Neural progenitor cell (in vitro differentiated cells): ENCODE results near the gene SHISA5. TPM values are rescaled to one million over a fixed set of nuclear protein-coding genes. Genes with fewer than 3 reads are reported as not detected.

Source experiments
- DNase-seq: peaks from one replicate; pipeline ENCODE4 v3.0.0-alpha.2; 2016; ENCODE audit warnings: low spot score
- H2AFZ ChIP-seq: fragments of 200-600 bp; sonication (generic); replicated peaks from 2 replicates; pipeline ENCODE4 v1.6.1; 2016; ENCODE audit warnings: antibody characterized with exemption
- H3F3A ChIP-seq: fragments of 200-600 bp; sonication (generic); 2 replicates; pipeline ENCODE4 v1.6.1; 2016; ENCODE audit warnings: antibody characterized with exemption, low read depth
- H3K27ac ChIP-seq: fragments of 200-600 bp; sonication (generic); 2 replicates; pipeline ENCODE4 v1.5.1; 2016; ENCODE audit warnings: mild to moderate bottlenecking
- H3K27me3 ChIP-seq: fragments of 200-600 bp; sonication (generic); 2 replicates; pipeline ENCODE4 v1.6.1; 2016; ENCODE audit warnings: mild to moderate bottlenecking, moderate library complexity
- H3K36me3 ChIP-seq: fragments of 200-600 bp; sonication (generic); 2 replicates; pipeline ENCODE4 v1.5.1; 2016
- H3K4me1 ChIP-seq: fragments of 200-600 bp; sonication (generic); 2 replicates; pipeline ENCODE4 v1.6.1; 2016; ENCODE audit warnings: mixed run types
- H3K4me2 ChIP-seq: fragments of 200-600 bp; sonication (generic); 2 replicates; pipeline ENCODE4 v1.6.1; 2016
- H3K4me3 ChIP-seq: fragments of 200-600 bp; sonication (generic); 2 replicates; pipeline ENCODE4 v1.5.1; 2016
- H3K79me2 ChIP-seq: fragments of 200-600 bp; sonication (generic); 2 replicates; pipeline ENCODE4 v1.6.1; 2016; ENCODE audit warnings: low read depth
- H3K9ac ChIP-seq: fragments of 200-600 bp; sonication (generic); 2 replicates; pipeline ENCODE4 v1.6.1; 2016
- H3K9me3 ChIP-seq: fragments of 200-600 bp; sonication (generic); 2 replicates; pipeline ENCODE4 v1.5.1; 2016; ENCODE audit warnings: low read depth
- H4K20me1 ChIP-seq: fragments of 200-600 bp; sonication (generic); 2 replicates; pipeline ENCODE4 v1.6.1; 2016; ENCODE audit warnings: low read depth
- H3K27ac Mint-ChIP-seq: 3 replicates; pipeline ENCODE4 v1.8.0; 2021; ENCODE audit warnings: mixed read lengths
- H3K27me3 Mint-ChIP-seq: 2 replicates; pipeline ENCODE4 v1.8.0; 2022; ENCODE audit warnings: low read depth, mild to moderate bottlenecking, inconsistent platforms, moderate library complexity, mixed read lengths; ENCODE audit not compliant: insufficient read depth
- H3K36me3 Mint-ChIP-seq: 3 replicates; pipeline ENCODE4 v1.8.0; 2021; ENCODE audit warnings: mixed read lengths
- H3K4me1 Mint-ChIP-seq: 3 replicates; pipeline ENCODE4 v1.8.0; 2021; ENCODE audit warnings: mixed read lengths
- H3K4me3 Mint-ChIP-seq: 3 replicates; pipeline ENCODE4 v1.8.0; 2021; ENCODE audit warnings: mild to moderate bottlenecking, moderate library complexity, mixed read lengths
- H3K9me3 Mint-ChIP-seq: 3 replicates; pipeline ENCODE4 v1.8.0; 2020; ENCODE audit warnings: mixed read lengths
- EZH2 ChIP-seq: fragments of 200-600 bp; sonication (generic); IDR thresholded peaks from 2 replicates; pipeline ENCODE4 v1.6.1; 2017; ENCODE audit warnings: antibody characterized with exemption, mild to moderate bottlenecking, moderate library complexity
- EZH2phosphoT487 ChIP-seq: fragments of 200-600 bp; sonication (generic); IDR thresholded peaks from 2 replicates; pipeline ENCODE4 v1.6.1; 2017; ENCODE audit warnings: antibody characterized with exemption
- total RNA-seq: library from RNA; depleted of rRNA; stranded (reverse); fragments of >200 nt; gene quantifications from 2 replicates; pipeline ENCODE4 v1.2.3, GENCODE V29; 2015; ENCODE audit warnings: low replicate concordance
- TF ChIP-seq, protein P1 (sequence below): fragments of 200-600 bp; sonication (generic); IDR thresholded peaks from 2 replicates; pipeline ENCODE4 v1.5.1; 2017; ENCODE audit warnings: antibody characterized with exemption, mild to moderate bottlenecking

The SHISA5 gene
- total RNA-seq, 1 donor from 2014 or later = 54.8 TPM

DNA sequence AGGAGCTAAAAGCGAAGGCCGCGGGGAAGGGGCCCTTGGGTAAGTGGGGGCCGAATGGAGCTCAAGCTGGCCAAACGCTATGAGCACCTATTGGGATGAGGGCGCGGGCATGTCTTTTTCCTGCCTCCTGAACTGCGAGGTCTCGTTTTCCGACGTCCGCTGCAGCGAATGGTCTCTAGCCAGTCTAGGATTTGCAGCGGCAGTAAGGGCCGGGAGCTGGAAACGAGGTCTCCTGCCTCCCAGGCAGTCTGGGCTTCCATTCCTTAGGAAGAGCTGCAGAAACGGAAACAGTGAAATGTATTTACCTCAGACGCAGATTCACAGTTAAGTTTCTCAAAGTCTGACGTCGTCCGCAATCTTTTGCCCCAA is 63.4 kb downstream of the SHISA5 start:
- Histone ChIP-seq H3K36me3 (no peaks in the 10 kb centered on the region), H3K79me2 (peaks cover 53% of the 10 kb centered on the region), H3K4me3 (peak overlapping the region; percentile 71), H3K4me1 (peaks cover 17% of the 10 kb centered on the region), H3K27ac (no peak overlapping the region), H3K4me2 (peak overlapping the region; percentile 94), H4K20me1 (peaks cover 16% of the 10 kb centered on the region), H3F3A (peaks cover 67% of the 10 kb centered on the region), H3K9ac (peak overlapping the region; percentile 79), H3K27me3 (no peaks in the 10 kb centered on the region), H3K9me3 (no peaks in the 10 kb centered on the region), H2AFZ (peak overlapping the region; percentile 59)
- TF ChIP-seq, protein P1, sequence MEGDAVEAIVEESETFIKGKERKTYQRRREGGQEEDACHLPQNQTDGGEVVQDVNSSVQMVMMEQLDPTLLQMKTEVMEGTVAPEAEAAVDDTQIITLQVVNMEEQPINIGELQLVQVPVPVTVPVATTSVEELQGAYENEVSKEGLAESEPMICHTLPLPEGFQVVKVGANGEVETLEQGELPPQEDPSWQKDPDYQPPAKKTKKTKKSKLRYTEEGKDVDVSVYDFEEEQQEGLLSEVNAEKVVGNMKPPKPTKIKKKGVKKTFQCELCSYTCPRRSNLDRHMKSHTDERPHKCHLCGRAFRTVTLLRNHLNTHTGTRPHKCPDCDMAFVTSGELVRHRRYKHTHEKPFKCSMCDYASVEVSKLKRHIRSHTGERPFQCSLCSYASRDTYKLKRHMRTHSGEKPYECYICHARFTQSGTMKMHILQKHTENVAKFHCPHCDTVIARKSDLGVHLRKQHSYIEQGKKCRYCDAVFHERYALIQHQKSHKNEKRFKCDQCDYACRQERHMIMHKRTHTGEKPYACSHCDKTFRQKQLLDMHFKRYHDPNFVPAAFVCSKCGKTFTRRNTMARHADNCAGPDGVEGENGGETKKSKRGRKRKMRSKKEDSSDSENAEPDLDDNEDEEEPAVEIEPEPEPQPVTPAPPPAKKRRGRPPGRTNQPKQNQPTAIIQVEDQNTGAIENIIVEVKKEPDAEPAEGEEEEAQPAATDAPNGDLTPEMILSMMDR = no peak
- TF ChIP-seq EZH2 (no peak), EZH2phosphoT487 (no peak)
- Mint-ChIP-seq H3K36me3 (peaks cover 7% of the 10 kb centered on the region), H3K27ac (no peak overlapping the region), H3K4me3 (peak overlapping the region; percentile 96), H3K27me3 (no peaks in the 10 kb centered on the region), H3K4me1 (peaks cover 20% of the 10 kb centered on the region), H3K9me3 (no peaks in the 10 kb centered on the region)
- DNase-seq = peak; percentile 39

DNA sequence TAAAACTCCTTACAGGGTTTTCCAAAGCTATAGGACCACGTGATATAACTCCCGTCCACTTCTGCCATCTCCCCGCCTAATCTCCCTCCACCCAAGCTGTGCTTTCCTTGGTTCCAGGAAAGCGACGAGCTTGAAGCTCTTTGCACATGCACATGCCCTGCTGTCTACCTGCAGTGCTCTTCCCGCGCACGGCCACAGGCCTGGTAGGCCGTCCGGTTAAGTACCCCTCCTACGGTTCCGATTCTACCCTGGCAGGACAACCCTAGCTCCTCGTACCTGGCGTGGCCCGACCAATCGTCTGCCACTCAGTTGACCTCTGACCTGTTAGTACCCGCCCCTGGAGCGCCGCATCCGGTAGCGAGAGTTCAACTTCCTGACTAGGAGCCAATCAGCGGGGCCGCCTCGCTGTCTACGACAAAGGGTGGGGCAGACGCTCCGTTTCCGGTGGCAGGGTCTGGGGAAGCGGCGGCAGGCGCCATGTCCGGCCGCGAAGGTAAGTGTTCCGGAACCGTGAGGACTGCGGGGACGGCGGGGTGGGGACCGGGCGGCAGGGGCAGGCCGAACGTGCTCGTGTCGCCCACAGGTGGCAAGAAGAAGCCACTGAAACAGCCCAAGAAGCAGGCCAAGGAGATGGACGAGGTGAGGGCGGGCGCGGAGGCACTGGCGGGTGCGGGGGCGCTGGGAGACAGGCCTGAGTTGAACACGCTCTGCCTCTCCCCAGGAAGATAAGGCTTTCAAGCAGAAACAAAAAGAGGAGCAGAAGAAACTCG is 64.0 kb downstream of the SHISA5 start, which contains the start of the genes CCDC51 and TMA7:
Gene CCDC51 (minus strand): TSS at position 300 of the 770 bp plus-strand sequence. CDS start 4,991 bp downstream, outside the sequence.
Gene TMA7 (plus strand): TSS at position 438 of the 770 bp plus-strand sequence. CDS start 40 bp downstream, at position 478.
- no peaks in the 10 kb centered on the region for H3K27me3 ChIP-seq
- no peaks in the 10 kb centered on the region for H3K9me3 Mint-ChIP-seq
- TF ChIP-seq, protein P1 = no peak
- TF ChIP-seq EZH2phosphoT487 (no peak), EZH2 (no peak)

DNA sequence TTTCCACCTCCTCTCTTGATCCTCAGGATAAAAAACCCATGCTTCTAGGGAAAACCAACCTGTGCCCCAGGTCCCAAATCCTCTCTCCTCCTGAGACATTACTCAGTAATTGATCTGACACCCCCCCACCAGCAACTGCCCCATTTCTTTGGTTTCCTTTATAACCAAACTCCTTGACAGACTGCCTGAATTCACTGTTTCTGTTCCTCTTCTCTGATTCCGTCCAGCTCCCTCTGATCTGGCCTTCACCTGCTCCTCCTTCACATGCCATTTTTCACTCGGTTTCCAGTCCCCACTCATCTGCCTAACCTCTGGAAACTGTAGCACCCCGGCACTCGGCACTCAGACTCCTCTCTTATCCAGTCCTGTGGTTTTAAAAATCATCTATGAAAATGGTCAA is 66.2 kb downstream of the SHISA5 start:
- no peaks in the 10 kb centered on the region for H3K9me3 ChIP-seq
- peaks cover 27% of the 10 kb centered on the region for H3K4me1 Mint-ChIP-seq
- no peak overlapping the region for H3K4me3 ChIP-seq
- no peaks in the 10 kb centered on the region for H3K27me3 Mint-ChIP-seq
- no peaks in the 10 kb centered on the region for H3K9me3 Mint-ChIP-seq
- H2AFZ ChIP-seq = no peak overlapping the region
- H4K20me1 ChIP-seq = peaks cover 16% of the 10 kb centered on the region
- H3K36me3 Mint-ChIP-seq = peaks cover 6% of the 10 kb centered on the region
- H3F3A ChIP-seq = peaks cover 57% of the 10 kb centered on the region
- no peak overlapping the region for H3K27ac Mint-ChIP-seq
- H3K4me1 ChIP-seq = peaks cover 21% of the 10 kb centered on the region
- H3K27me3 ChIP-seq = no peaks in the 10 kb centered on the region
- no peaks in the 10 kb centered on the region for H3K36me3 ChIP-seq
- H3K4me2 ChIP-seq = no peak overlapping the region
- H3K9ac ChIP-seq = no peak overlapping the region
- H3K4me3 Mint-ChIP-seq = no peak overlapping the region
- no peak for DNase-seq
- H3K27ac ChIP-seq = no peak overlapping the region
- H3K79me2 ChIP-seq = peaks cover 60% of the 10 kb centered on the region
- no peak for TF ChIP-seq EZH2phosphoT487

More for the DNA sequence above, 64.0 kb downstream of the SHISA5 start, which contains the start of the genes CCDC51 and TMA7:
- Histone ChIP-seq H3K9me3 (no peaks in the 10 kb centered on the region), H3K36me3 (no peaks in the 10 kb centered on the region), H3K79me2 (peaks cover 57% of the 10 kb centered on the region), H2AFZ (peak within 1 kb of the TSS; percentile 59), H3K27ac (no peak within 1 kb of the TSS), H3K4me2 (peak within 1 kb of the TSS; percentile 94), H3K4me3 (peak within 1 kb of the TSS; percentile 71), H3K4me1 (peaks cover 15% of the 10 kb centered on the region), H3K9ac (peak within 1 kb of the TSS; percentile 79), H3F3A (peaks cover 61% of the 10 kb centered on the region), H4K20me1 (peaks cover 16% of the 10 kb centered on the region)
- peaks cover 17% of the 10 kb centered on the region for H3K4me1 Mint-ChIP-seq
- peak; percentile 98 for DNase-seq
- H3K27ac Mint-ChIP-seq = peak within 1 kb of the TSS; percentile 81
- H3K4me3 Mint-ChIP-seq = peak within 1 kb of the TSS; percentile 96
- H3K36me3 Mint-ChIP-seq = peaks cover 7% of the 10 kb centered on the region
- no peaks in the 10 kb centered on the region for H3K27me3 Mint-ChIP-seq

DNA sequence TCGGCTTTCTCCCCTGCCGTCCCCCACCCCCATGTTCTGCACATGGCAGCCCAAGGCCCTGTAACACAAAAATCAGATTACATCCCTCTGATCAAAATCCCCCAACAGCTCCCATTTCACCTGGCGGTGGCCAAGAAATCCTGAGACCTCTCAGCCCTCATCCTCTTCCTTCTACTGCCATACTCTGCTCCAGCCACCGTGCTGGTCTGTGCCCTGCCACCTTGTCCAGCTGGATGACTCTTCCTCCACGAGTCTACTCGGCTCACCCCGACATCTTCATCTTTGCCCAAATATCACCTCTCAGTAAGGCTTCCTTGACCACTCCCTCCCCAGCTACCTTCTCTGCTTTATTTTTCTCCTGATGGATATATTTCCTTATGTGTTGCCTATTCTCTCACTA is 67.1 kb downstream of the SHISA5 start:
- H3K36me3 Mint-ChIP-seq = peaks cover 4% of the 10 kb centered on the region

More for the DNA sequence above, 67.1 kb downstream of the SHISA5 start:
- H3K4me3 ChIP-seq = no peak overlapping the region
- H2AFZ ChIP-seq = no peak overlapping the region
- Mint-ChIP-seq H3K9me3 (no peaks in the 10 kb centered on the region), H3K4me1 (peaks cover 27% of the 10 kb centered on the region), H3K27me3 (no peaks in the 10 kb centered on the region), H3K27ac (no peak overlapping the region), H3K4me3 (no peak overlapping the region)
- peaks cover 58% of the 10 kb centered on the region for H3F3A ChIP-seq
- peaks cover 26% of the 10 kb centered on the region for H3K4me1 ChIP-seq
- no peak for DNase-seq
- no peaks in the 10 kb centered on the region for H3K9me3 ChIP-seq
- TF ChIP-seq EZH2 (no peak), EZH2phosphoT487 (no peak)
- TF ChIP-seq, protein P1 = no peak
- peaks cover 13% of the 10 kb centered on the region for H4K20me1 ChIP-seq
- H3K4me2 ChIP-seq = no peak overlapping the region
- H3K9ac ChIP-seq = no peak overlapping the region
- peaks cover 51% of the 10 kb centered on the region for H3K79me2 ChIP-seq
- no peak overlapping the region for H3K27ac ChIP-seq
- H3K36me3 ChIP-seq = no peaks in the 10 kb centered on the region
- no peaks in the 10 kb centered on the region for H3K27me3 ChIP-seq
